ENCODE data around the gene ID1. TPM values are rescaled to one million over a fixed set of nuclear protein-coding genes. Genes with fewer than 3 reads are reported as not detected.
"Not testable (repeated sequence)": the region's sequence is repeated elsewhere in the genome, so short reads cannot be mapped to it uniquely, and the experiment has no call there.

ID1 gene
- polyA plus RNA-seq, 1 donor from 2014 or later, result 30.6 TPM

GRCh38 chr20:31608251-31608945, 3.3 kb downstream of the ID1 start:
- peak overlapping the region; percentile 9 for H3K9ac ChIP-seq (ENCODE audit: low read length)

GRCh38 chr20:31612271-31612640, 7.2 kb downstream of the ID1 start:
- not testable (repeated sequence) for H3K79me2 ChIP-seq (replicated peaks; ENCODE audit: insufficient read depth, low read length); H3K27ac ChIP-seq (ENCODE audit: low read length); H3K36me3 ChIP-seq (ENCODE audit: insufficient read depth, low read length); H3K9ac ChIP-seq (ENCODE audit: low read length); H3K4me3 ChIP-seq (ENCODE audit: low read length); H3K9me3 ChIP-seq (ENCODE audit: low read length); H2AFZ ChIP-seq (ENCODE audit: low read depth, low read length); H4K20me1 ChIP-seq (ENCODE audit: insufficient read depth); H3K4me2 ChIP-seq (ENCODE audit: low read length); H3F3A ChIP-seq (ENCODE audit: insufficient read depth, low read length, poor library complexity, severe bottlenecking); H3K9me2 ChIP-seq (ENCODE audit: insufficient read depth, low read length)
- H3K27me3 ChIP-seq (ENCODE audit: insufficient read depth, low read depth, low read length), result peaks cover 21% of the 10 kb centered on the region

More at GRCh38 chr20:31608251-31608945, 3.3 kb downstream of the ID1 start:
- Histone ChIP-seq H3K9me3 (ENCODE audit: low read length) (no peaks in the 10 kb centered on the region), H3K27me3 (ENCODE audit: insufficient read depth, low read depth, low read length) (peaks cover 41% of the 10 kb centered on the region), H3K4me2 (ENCODE audit: low read length) (no peak overlapping the region), H3K27ac (ENCODE audit: low read length) (no peak overlapping the region), H3K9me2 (ENCODE audit: insufficient read depth, low read length) (no peaks in the 10 kb centered on the region), H3K4me3 (ENCODE audit: low read length) (peak overlapping the region; percentile 33), H3K79me2 (replicated peaks; ENCODE audit: insufficient read depth, low read length) (no peaks in the 10 kb centered on the region), H3K36me3 (ENCODE audit: insufficient read depth, low read length) (no peaks in the 10 kb centered on the region), H3F3A (ENCODE audit: insufficient read depth, low read length, poor library complexity, severe bottlenecking) (no peaks in the 10 kb centered on the region), H4K20me1 (ENCODE audit: insufficient read depth) (no peaks in the 10 kb centered on the region), H2AFZ (ENCODE audit: low read depth, low read length) (no peak overlapping the region)
- TF ChIP-seq EZH2 (IDR thresholded peaks at IDR 0.05; ENCODE audit: borderline replicate concordance, insufficient read depth, low read length, poor library complexity, severe bottlenecking) (no peak), POLR2AphosphoS5 (IDR thresholded peaks at IDR 0.05) (peak; percentile 7), MXI1 (conservative IDR thresholded peaks at IDR 0.05; ENCODE audit: poor library complexity, severe bottlenecking) (peak; percentile 26), EP300 (conservative IDR thresholded peaks at IDR 0.05; ENCODE audit: poor library complexity, severe bottlenecking) (peak; percentile 27)

- TF ChIP-seq EP300 (conservative IDR thresholded peaks at IDR 0.05; ENCODE audit: poor library complexity, severe bottlenecking) (no peak), TAF1 (IDR thresholded peaks at IDR 0.05; ENCODE audit: low read depth) (no peak), CTCF (IDR thresholded peaks at IDR 0.05; ENCODE audit: poor library complexity, severe bottlenecking) (no peak), REST (IDR thresholded peaks at IDR 0.05; ENCODE audit: borderline replicate concordance) (no peak), EZH2 (IDR thresholded peaks at IDR 0.05; ENCODE audit: borderline replicate concordance, insufficient read depth, low read length, poor library complexity, severe bottlenecking) (no peak), RAD21 (conservative IDR thresholded peaks at IDR 0.05) (no peak), MXI1 (conservative IDR thresholded peaks at IDR 0.05; ENCODE audit: poor library complexity, severe bottlenecking) (no peak), SMC3 (conservative IDR thresholded peaks at IDR 0.05; ENCODE audit: poor library complexity) (no peak), POLR2AphosphoS5 (IDR thresholded peaks at IDR 0.05) (no peak)
- no peak overlapping the region for H3K9ac ChIP-seq (ENCODE audit: low read length)
- no peak overlapping the region for H3K4me3 ChIP-seq (ENCODE audit: low read length)
- no peaks in the 10 kb centered on the region for H3K9me2 ChIP-seq (ENCODE audit: insufficient read depth, low read length)
- H2AFZ ChIP-seq (ENCODE audit: low read depth, low read length), result no peak overlapping the region
- no peak overlapping the region for H3K27ac ChIP-seq (ENCODE audit: low read length)
- no peaks in the 10 kb centered on the region for H3K79me2 ChIP-seq (replicated peaks; ENCODE audit: insufficient read depth, low read length)
- no peaks in the 10 kb centered on the region for H3F3A ChIP-seq (ENCODE audit: insufficient read depth, low read length, poor library complexity, severe bottlenecking)
- H3K4me2 ChIP-seq (ENCODE audit: low read length), result no peak overlapping the region
- no peaks in the 10 kb centered on the region for H3K27me3 ChIP-seq (ENCODE audit: insufficient read depth, low read depth, low read length)
- no peaks in the 10 kb centered on the region for H3K36me3 ChIP-seq (ENCODE audit: insufficient read depth, low read length)
- H4K20me1 ChIP-seq (ENCODE audit: insufficient read depth), result no peaks in the 10 kb centered on the region
- no peaks in the 10 kb centered on the region for H3K9me3 ChIP-seq (ENCODE audit: low read length)
Measured at GRCh38 chr20:31615416-31615815, 10.3 kb downstream of the ID1 start.

Data from neural cell (in vitro differentiated cells).